ENCODE data around the gene PTBP3. TPM values are rescaled to one million over a fixed set of nuclear protein-coding genes. Genes with fewer than 3 reads are reported as not detected.
"Not testable (repeated sequence)": the region's sequence is repeated elsewhere in the genome, so short reads cannot be mapped to it uniquely, and the experiment has no call there.

The PTBP3 gene
- total RNA-seq, 2 experiments from 2014 or later: 98.9 to 176 TPM

- Mint-ChIP-seq H3K27me3 (no peaks in the 10 kb centered on the region), H3K27ac (peak overlapping the region; percentile 2), H3K9me3 (ENCODE audit: low read depth) (peaks cover 21% of the 10 kb centered on the region), H3K4me1 (no peaks in the 10 kb centered on the region), H3K4me3 (no peak overlapping the region), H3K36me3 (ENCODE audit: low read depth) (peaks cover 60% of the 10 kb centered on the region)
- POLR2A ChIA-PET: no interaction called here
- intact Hi-C loops (cut with DNase I, micrococcal nuclease): no loop called here
- CTCF ChIA-PET: no interaction called here
- ATAC-seq (no peak), DNase-seq (no peak)
Measured at GRCh38 chr9:112207451-112207850, 126.0 kb downstream of the PTBP3 start.

DNA sequence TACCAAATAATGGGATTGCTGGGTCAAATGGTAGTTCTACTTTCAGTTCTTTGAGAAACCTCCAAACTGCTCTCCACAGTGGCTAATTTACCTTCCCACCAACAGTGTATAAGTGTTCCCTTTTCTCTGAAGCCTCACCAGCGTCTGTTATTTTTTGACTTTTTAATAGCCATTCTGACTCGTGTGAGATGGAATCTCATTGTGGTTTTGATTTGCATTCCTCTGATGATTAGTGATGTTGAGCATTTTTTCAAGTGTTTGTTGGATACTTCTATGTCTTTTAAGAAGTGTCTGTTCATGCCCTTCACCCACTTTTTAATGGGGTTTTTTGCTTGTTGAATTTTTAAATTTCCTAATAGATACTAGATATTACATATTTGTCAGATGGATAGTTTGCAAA, 129.9 kb downstream of the PTBP3 start:
- no peaks in the 10 kb centered on the region for H3K27me3 Mint-ChIP-seq
- H3K27ac Mint-ChIP-seq: no peak overlapping the region
- peaks cover 26% of the 10 kb centered on the region for H3K36me3 Mint-ChIP-seq (ENCODE audit: low read depth)
- no peak for ATAC-seq
- H3K9me3 Mint-ChIP-seq (ENCODE audit: low read depth): peaks cover 21% of the 10 kb centered on the region
- intact Hi-C loops (cut with DNase I, micrococcal nuclease): no loop called here
- ChIA-PET POLR2A (interaction anchor here (0.6 kb wide), 1 partner anchor 44 kb away, joined by 3 read pairs; no protein-coding TSS in a partner anchor), CTCF (no interaction called here)
- no peak overlapping the region for H3K4me3 Mint-ChIP-seq
- H3K4me1 Mint-ChIP-seq: no peaks in the 10 kb centered on the region
- no peak for DNase-seq

DNA sequence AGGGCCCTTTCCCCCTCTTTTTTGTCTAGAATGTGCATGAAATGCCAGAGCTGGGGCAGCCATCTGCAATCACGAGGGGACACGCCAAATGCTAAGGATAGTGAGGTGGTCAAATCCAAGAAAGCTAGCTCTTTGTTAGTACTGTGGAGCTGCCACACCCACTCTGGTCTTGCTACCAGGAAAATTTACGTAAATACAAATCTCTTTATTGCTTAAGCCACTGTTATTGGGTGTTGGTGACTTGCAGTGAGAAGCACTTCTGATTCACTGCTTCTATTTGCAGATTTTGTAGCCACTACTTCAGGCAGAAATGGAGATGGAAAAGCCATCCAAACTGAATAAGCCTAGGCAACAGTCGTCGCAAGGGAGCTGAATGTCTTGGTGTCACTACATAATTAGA, 132.7 kb downstream of the PTBP3 start:
- Mint-ChIP-seq H3K9me3 (ENCODE audit: low read depth) (peaks cover 8% of the 10 kb centered on the region), H3K4me3 (no peak overlapping the region), H3K36me3 (ENCODE audit: low read depth) (peaks cover 6% of the 10 kb centered on the region), H3K4me1 (no peaks in the 10 kb centered on the region), H3K27ac (no peak overlapping the region), H3K27me3 (no peaks in the 10 kb centered on the region)
- POLR2A ChIA-PET: no interaction called here
- CTCF ChIA-PET: no interaction called here
- ATAC-seq (no peak), DNase-seq (no peak)
- intact Hi-C loops (cut with DNase I, micrococcal nuclease): no loop called here

DNA sequence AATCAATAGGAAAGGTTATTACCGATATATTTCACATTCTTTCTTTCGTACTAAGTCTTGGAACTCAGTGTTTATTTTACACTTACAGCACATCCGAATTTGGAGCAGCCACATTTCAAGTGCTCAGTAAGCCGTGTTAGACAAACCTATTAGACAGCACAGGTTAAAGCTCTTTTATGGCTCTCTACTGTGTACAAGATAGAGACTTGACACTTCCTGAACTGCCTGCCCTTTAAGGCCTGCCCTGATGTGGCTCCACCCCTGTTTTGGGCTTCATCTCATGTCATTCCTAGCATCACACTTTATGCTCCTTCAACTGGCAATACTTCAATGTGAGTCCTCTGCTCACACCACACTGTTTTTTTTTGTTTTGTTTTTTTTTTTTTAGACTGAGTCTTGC, 134.8 kb downstream of the PTBP3 start:
- ATAC-seq (no peak), DNase-seq (no peak)
- H3K27me3 Mint-ChIP-seq: no peaks in the 10 kb centered on the region
- ChIA-PET POLR2A (no interaction called here), CTCF (no interaction called here)
- peaks cover 3% of the 10 kb centered on the region for H3K9me3 Mint-ChIP-seq (ENCODE audit: low read depth)
- no peaks in the 10 kb centered on the region for H3K36me3 Mint-ChIP-seq (ENCODE audit: low read depth)
- peaks cover 4% of the 10 kb centered on the region for H3K4me1 Mint-ChIP-seq
- intact Hi-C loops (cut with DNase I, micrococcal nuclease): no loop called here
- H3K27ac Mint-ChIP-seq: no peak overlapping the region
- no peak overlapping the region for H3K4me3 Mint-ChIP-seq

GRCh38 chr9:112194969-112195431, 138.4 kb downstream of the PTBP3 start:
- POLR2A ChIA-PET: no interaction called here
- H3K9me3 Mint-ChIP-seq (ENCODE audit: low read depth): peaks cover 2% of the 10 kb centered on the region

GRCh38 chr9:112193572-112194288, 139.7 kb downstream of the PTBP3 start:
- H3K27me3 Mint-ChIP-seq: no peaks in the 10 kb centered on the region
- ATAC-seq: no peak
- H3K36me3 Mint-ChIP-seq (ENCODE audit: low read depth): peaks cover 3% of the 10 kb centered on the region
- CTCF ChIA-PET: interaction anchor here (0.6 to 1.3 kb wide), 6 partner anchors 9 to 83 kb away, joined by 3 to 4 read pairs (median 3); no protein-coding TSS in a partner anchor
- peaks cover 2% of the 10 kb centered on the region for H3K9me3 Mint-ChIP-seq (ENCODE audit: low read depth)
- intact Hi-C loops (cut with DNase I, micrococcal nuclease): no loop called here
- no peak overlapping the region for H3K27ac Mint-ChIP-seq
- H3K4me3 Mint-ChIP-seq: no peak overlapping the region
- POLR2A ChIA-PET: no interaction called here
- peaks cover 4% of the 10 kb centered on the region for H3K4me1 Mint-ChIP-seq
- DNase-seq: no peak

More at GRCh38 chr9:112194969-112195431, 138.4 kb downstream of the PTBP3 start:
- no peak overlapping the region for H3K27ac Mint-ChIP-seq
- CTCF ChIA-PET: interaction anchor here (0.6 to 1.2 kb wide), 3 partner anchors 11 to 128 kb away, joined by 3 to 4 read pairs (median 3); no protein-coding TSS in a partner anchor
- intact Hi-C loops (cut with DNase I, micrococcal nuclease): no loop called here
- peaks cover 4% of the 10 kb centered on the region for H3K4me1 Mint-ChIP-seq
- H3K36me3 Mint-ChIP-seq (ENCODE audit: low read depth): peaks cover 3% of the 10 kb centered on the region
- ATAC-seq (no peak), DNase-seq (no peak)
- no peak overlapping the region for H3K4me3 Mint-ChIP-seq
- no peaks in the 10 kb centered on the region for H3K27me3 Mint-ChIP-seq

DNA sequence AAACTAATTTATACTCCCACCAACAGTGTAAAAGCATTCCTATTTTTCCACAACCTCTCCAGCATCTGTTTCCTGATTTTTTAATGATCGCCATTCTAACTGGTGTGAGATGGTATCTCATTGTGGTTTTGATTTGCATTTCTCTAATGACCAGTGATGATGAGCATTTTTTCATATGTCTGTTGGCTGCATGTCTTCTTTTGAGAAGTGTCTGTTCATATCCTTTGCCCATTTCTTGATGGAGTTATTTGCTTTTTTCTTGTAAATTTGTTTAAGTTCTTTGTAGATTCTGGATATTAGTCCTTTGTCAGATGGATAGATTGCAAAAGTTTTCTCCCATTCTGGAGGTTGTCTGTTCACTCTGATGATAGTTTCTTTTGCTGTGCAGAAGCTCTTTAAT, 143.1 kb downstream of the PTBP3 start:
- peaks cover 12% of the 10 kb centered on the region for H3K4me1 Mint-ChIP-seq
- H3K27me3 Mint-ChIP-seq; DNase-seq; H3K4me3 Mint-ChIP-seq; H3K9me3 Mint-ChIP-seq (ENCODE audit: low read depth); intact Hi-C loops (cut with DNase I, micrococcal nuclease); ATAC-seq; H3K36me3 Mint-ChIP-seq (ENCODE audit: low read depth); H3K27ac Mint-ChIP-seq; POLR2A ChIA-PET; CTCF ChIA-PET: not testable (repeated sequence)

GRCh38 chr9:112188884-112189283, 144.5 kb downstream of the PTBP3 start:
- ATAC-seq (no peak), DNase-seq (no peak)
- Mint-ChIP-seq H3K27me3 (no peaks in the 10 kb centered on the region), H3K36me3 (ENCODE audit: low read depth) (peaks cover 3% of the 10 kb centered on the region), H3K4me1 (peaks cover 9% of the 10 kb centered on the region), H3K4me3 (no peak overlapping the region), H3K27ac (no peak overlapping the region), H3K9me3 (ENCODE audit: low read depth) (peaks cover 2% of the 10 kb centered on the region)
- intact Hi-C loops (cut with DNase I, micrococcal nuclease): no loop called here
- ChIA-PET CTCF (interaction anchor here (1.1 kb wide), 1 partner anchor 77 kb away, joined by 3 read pairs; no protein-coding TSS in a partner anchor), POLR2A (no interaction called here)

- ChIA-PET CTCF (interaction anchor here (0.6 to 0.8 kb wide), 2 partner anchors 13 to 136 kb away, joined by 3 read pairs; no protein-coding TSS in a partner anchor), POLR2A (no interaction called here)
- intact Hi-C loops (cut with DNase I, micrococcal nuclease): no loop called here
- Mint-ChIP-seq H3K36me3 (ENCODE audit: low read depth) (peaks cover 3% of the 10 kb centered on the region), H3K27me3 (peaks cover 4% of the 10 kb centered on the region), H3K4me1 (peaks cover 8% of the 10 kb centered on the region), H3K27ac (no peak overlapping the region), H3K4me3 (no peak overlapping the region), H3K9me3 (ENCODE audit: low read depth) (peaks cover 6% of the 10 kb centered on the region)
- DNase-seq (no peak), ATAC-seq (no peak)
Measured at GRCh38 chr9:112187404-112187803, 146.0 kb downstream of the PTBP3 start.

DNA sequence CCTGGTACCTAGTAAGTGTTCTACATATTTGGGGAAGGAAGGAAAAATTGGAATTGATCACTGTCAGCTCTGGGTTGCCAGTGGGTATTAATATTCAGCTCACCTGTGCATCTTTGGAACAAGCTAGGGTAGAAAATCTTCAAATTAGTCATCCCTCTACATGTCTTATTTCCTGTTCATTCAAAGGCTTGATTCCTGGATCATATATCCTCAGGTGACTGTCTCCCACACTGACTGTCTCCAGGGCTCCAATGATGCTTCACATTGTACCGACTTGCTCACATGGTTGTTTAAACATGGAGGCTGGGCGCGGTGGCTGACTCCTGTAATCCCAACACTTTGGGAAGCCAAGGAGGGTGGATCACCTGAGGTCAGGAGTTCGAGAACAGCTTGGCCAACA, 146.7 kb downstream of the PTBP3 start:
- CTCF ChIA-PET: no interaction called here

DNA sequence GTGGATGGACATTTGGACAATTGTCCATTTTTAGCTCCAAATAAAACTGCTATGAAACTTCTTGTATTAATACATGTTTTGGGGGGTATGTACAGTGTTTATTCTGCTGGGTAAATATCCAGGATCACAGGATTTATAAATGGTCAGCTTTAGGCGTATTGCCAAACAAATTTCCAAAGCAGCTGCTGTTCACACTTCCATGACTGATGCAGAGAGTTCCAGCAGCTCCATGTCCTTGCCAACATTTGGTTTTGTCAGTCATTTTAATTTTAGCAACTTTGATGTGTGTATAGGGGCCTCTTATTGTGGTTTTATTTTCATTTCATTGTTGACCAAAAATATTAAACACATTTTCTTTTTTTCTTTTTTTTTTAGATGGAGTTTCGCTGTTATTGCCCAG, 148.5 kb downstream of the PTBP3 start:
- peaks cover 23% of the 10 kb centered on the region for H3K4me1 Mint-ChIP-seq
- no peak overlapping the region for H3K4me3 Mint-ChIP-seq
- DNase-seq (no peak), ATAC-seq (no peak)
- ChIA-PET POLR2A (no interaction called here), CTCF (no interaction called here)
- no peak overlapping the region for H3K27ac Mint-ChIP-seq
- H3K27me3 Mint-ChIP-seq: peaks cover 5% of the 10 kb centered on the region
- H3K36me3 Mint-ChIP-seq (ENCODE audit: low read depth): no peaks in the 10 kb centered on the region
- intact Hi-C loops (cut with DNase I, micrococcal nuclease): loop anchor here in 1 of 2 experiments (5.0 kb wide), 1 partner anchor 63 kb away; no protein-coding TSS in a partner anchor
- H3K9me3 Mint-ChIP-seq (ENCODE audit: low read depth): peaks cover 6% of the 10 kb centered on the region

More for the DNA sequence above, 146.7 kb downstream of the PTBP3 start:
- POLR2A ChIA-PET: no interaction called here
- H3K9me3 Mint-ChIP-seq (ENCODE audit: low read depth): peaks cover 7% of the 10 kb centered on the region
- H3K4me3 Mint-ChIP-seq: no peak overlapping the region
- intact Hi-C loops (cut with DNase I, micrococcal nuclease): no loop called here
- H3K27me3 Mint-ChIP-seq: peaks cover 5% of the 10 kb centered on the region
- H3K4me1 Mint-ChIP-seq: peaks cover 8% of the 10 kb centered on the region
- no peak overlapping the region for H3K27ac Mint-ChIP-seq
- H3K36me3 Mint-ChIP-seq (ENCODE audit: low read depth): peaks cover 3% of the 10 kb centered on the region
- no peak for DNase-seq
- ATAC-seq: no peak

- no peaks in the 10 kb centered on the region for H3K36me3 Mint-ChIP-seq (ENCODE audit: low read depth)
- no peak overlapping the region for H3K27ac Mint-ChIP-seq
- H3K4me1 Mint-ChIP-seq: peaks cover 27% of the 10 kb centered on the region
- H3K4me3 Mint-ChIP-seq: no peak overlapping the region
- DNase-seq (no peak), ATAC-seq (no peak)
- H3K27me3 Mint-ChIP-seq: peaks cover 5% of the 10 kb centered on the region
- intact Hi-C loops (cut with DNase I, micrococcal nuclease): loop anchor here in 1 of 2 experiments (5.0 kb wide), 1 partner anchor 62 kb away; no protein-coding TSS in a partner anchor
- CTCF ChIA-PET: interaction anchor here (0.8 to 1.0 kb wide), 2 partner anchors 10 to 535 kb away, joined by 3 read pairs; no protein-coding TSS in a partner anchor
- POLR2A ChIA-PET: no interaction called here
- peaks cover 6% of the 10 kb centered on the region for H3K9me3 Mint-ChIP-seq (ENCODE audit: low read depth)
Measured at GRCh38 chr9:112184221-112184620, 149.2 kb downstream of the PTBP3 start.

Measured in activated CD4-positive, alpha-beta T cell treated with anti-CD3 and anti-CD28 coated beads for 36 hours (primary cell).